ENCODE measurements around the gene REEP3. TPM values are rescaled to one million over a fixed set of nuclear protein-coding genes. Genes with fewer than 3 reads are reported as not detected.

Gene REEP3
- total and polyA plus RNA-seq, 2 experiments from 2014 or later = 43.1 to 73.6 TPM

DNA sequence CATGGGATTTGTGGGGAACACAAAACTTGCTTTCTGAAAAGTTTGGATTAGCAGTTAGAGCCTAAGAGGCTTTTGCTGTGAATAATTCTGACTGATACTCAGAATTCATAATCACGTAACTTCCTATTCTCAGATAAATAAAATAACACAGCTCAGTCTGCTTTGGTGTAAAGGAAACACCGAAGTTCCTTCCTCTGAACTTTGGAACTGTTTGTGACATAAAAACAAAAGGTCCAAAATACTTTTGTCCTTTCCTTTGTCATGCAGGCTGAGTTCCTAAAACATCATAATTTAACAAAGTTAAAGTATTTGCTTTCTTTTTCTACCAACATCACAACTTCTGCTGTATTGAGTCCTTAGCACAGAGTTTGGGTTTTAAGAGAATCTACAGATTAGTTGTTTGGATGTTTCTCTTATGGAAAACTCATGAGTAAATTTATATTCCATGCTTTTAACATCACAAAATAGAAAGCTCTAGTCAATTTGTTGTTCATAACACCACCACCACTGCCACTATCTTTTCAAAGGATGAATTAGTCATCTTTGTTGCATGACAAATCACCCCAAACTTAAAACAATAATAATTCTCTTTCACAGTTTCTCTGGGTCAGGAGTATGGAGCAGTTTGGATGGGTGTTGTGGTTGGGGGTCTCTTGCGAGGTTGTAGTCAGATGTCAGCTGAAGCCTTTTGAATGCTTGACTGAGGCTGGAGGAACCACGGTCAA, 123.4 kb downstream of the REEP3 start:
- no peak overlapping the region for H2AFZ ChIP-seq
- 85% methylated on average over 4 of the region's 4 CpGs for WGBS (ENCODE audit: low lambda C conversion rate, missing lambda C conversion rate)
- H3K4me3 ChIP-seq = no peak overlapping the region

DNA sequence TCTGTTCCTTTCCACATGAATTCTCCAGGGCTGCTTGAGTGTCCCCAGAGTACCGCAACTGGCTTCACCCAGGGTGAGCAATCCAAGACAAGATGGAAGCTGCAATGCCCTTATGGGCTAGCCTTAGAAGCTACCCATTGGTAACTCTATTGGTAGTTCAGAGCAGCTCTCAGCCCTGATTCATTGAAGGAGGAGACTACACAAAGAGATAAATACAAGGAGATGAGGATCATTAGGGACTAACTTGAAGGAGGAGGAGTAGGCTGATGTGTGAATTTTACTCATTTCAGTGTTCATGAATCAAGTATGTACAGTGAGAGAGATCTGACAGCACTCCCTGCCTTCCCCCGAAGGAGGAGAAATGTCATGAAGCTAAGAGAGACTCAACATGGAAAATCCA, 124.0 kb downstream of the REEP3 start:
- 94% methylated on average over 2 of the region's 2 CpGs for WGBS (ENCODE audit: low lambda C conversion rate, missing lambda C conversion rate)
- no peaks in the 10 kb centered on the region for H3K79me2 ChIP-seq
- TF ChIP-seq EZH2 (IDR thresholded peaks at IDR 0.05; ENCODE audit: borderline replicate concordance) (no peak), EZH2phosphoT487 (IDR thresholded peaks at IDR 0.05; ENCODE audit: low read depth, severe bottlenecking, unreplicated experiment) (no peak)
- TF ChIP-seq, protein P1, sequence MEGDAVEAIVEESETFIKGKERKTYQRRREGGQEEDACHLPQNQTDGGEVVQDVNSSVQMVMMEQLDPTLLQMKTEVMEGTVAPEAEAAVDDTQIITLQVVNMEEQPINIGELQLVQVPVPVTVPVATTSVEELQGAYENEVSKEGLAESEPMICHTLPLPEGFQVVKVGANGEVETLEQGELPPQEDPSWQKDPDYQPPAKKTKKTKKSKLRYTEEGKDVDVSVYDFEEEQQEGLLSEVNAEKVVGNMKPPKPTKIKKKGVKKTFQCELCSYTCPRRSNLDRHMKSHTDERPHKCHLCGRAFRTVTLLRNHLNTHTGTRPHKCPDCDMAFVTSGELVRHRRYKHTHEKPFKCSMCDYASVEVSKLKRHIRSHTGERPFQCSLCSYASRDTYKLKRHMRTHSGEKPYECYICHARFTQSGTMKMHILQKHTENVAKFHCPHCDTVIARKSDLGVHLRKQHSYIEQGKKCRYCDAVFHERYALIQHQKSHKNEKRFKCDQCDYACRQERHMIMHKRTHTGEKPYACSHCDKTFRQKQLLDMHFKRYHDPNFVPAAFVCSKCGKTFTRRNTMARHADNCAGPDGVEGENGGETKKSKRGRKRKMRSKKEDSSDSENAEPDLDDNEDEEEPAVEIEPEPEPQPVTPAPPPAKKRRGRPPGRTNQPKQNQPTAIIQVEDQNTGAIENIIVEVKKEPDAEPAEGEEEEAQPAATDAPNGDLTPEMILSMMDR (IDR thresholded peaks at IDR 0.05; ENCODE audit: poor library complexity) = no peak
- no peak for DNase-seq (ENCODE audit: low spot score)
- no peaks in the 10 kb centered on the region for H4K20me1 ChIP-seq (ENCODE audit: insufficient read depth, poor library complexity, severe bottlenecking)
- H3K27ac ChIP-seq = no peak overlapping the region
- no peak overlapping the region for H3K4me2 ChIP-seq
- no peaks in the 10 kb centered on the region for H3K4me1 ChIP-seq (ENCODE audit: insufficient read depth)
- no peak overlapping the region for H3K4me3 ChIP-seq
- no peak overlapping the region for H2AFZ ChIP-seq
- H3K36me3 ChIP-seq (replicated peaks; ENCODE audit: insufficient read depth, low read depth) = no peaks in the 10 kb centered on the region
- H3K27me3 ChIP-seq = no peaks in the 10 kb centered on the region
- H3K9me2 ChIP-seq (replicated peaks; ENCODE audit: insufficient read depth) = no peaks in the 10 kb centered on the region
- H3K9me3 ChIP-seq (ENCODE audit: low read depth) = no peaks in the 10 kb centered on the region

More for the DNA sequence above, 123.4 kb downstream of the REEP3 start:
- no peak for TF ChIP-seq EZH2phosphoT487 (IDR thresholded peaks at IDR 0.05; ENCODE audit: low read depth, severe bottlenecking, unreplicated experiment)
- TF ChIP-seq EZH2 (IDR thresholded peaks at IDR 0.05; ENCODE audit: borderline replicate concordance) = no peak
- no peak for DNase-seq (ENCODE audit: low spot score)
- Histone ChIP-seq H3K4me1 (ENCODE audit: insufficient read depth) (no peaks in the 10 kb centered on the region), H3K27ac (no peak overlapping the region), H3K4me2 (no peak overlapping the region), H4K20me1 (ENCODE audit: insufficient read depth, poor library complexity, severe bottlenecking) (no peaks in the 10 kb centered on the region), H3K27me3 (no peaks in the 10 kb centered on the region), H3K9me2 (replicated peaks; ENCODE audit: insufficient read depth) (no peaks in the 10 kb centered on the region), H3K9me3 (ENCODE audit: low read depth) (no peaks in the 10 kb centered on the region), H3K36me3 (replicated peaks; ENCODE audit: insufficient read depth, low read depth) (no peaks in the 10 kb centered on the region), H3K79me2 (no peaks in the 10 kb centered on the region)

DNA sequence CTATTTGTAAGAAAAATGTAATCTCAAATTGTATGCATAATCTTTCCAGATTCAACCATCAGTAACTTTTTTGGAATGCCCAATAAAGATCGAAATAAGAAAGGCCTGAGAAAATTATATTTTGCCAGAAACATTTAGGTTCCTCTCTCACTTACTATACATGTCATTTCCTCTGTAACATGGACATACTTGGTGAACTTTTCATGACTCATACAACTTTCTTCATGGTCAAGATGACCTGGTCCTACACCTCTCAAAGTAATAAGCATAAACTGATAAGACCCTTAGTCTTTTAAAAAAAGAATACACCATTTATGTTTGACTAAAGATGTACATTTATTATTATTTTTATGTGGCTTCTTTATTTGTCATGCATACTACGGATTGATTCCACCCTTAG, 125.3 kb downstream of the REEP3 start:
- Histone ChIP-seq H3K36me3 (replicated peaks; ENCODE audit: insufficient read depth, low read depth) (no peaks in the 10 kb centered on the region), H3K79me2 (no peaks in the 10 kb centered on the region), H3K4me3 (no peak overlapping the region), H3K4me1 (ENCODE audit: insufficient read depth) (no peaks in the 10 kb centered on the region), H3K9me2 (replicated peaks; ENCODE audit: insufficient read depth) (no peaks in the 10 kb centered on the region), H2AFZ (no peak overlapping the region), H3K27ac (no peak overlapping the region), H4K20me1 (ENCODE audit: insufficient read depth, poor library complexity, severe bottlenecking) (no peaks in the 10 kb centered on the region), H3K4me2 (no peak overlapping the region), H3K27me3 (no peaks in the 10 kb centered on the region), H3K9me3 (ENCODE audit: low read depth) (no peaks in the 10 kb centered on the region)
- 91% methylated on average over 2 of the region's 2 CpGs for whole genome bisulfite sequencing (ENCODE audit: low lambda C conversion rate, missing lambda C conversion rate)
- DNase-seq (ENCODE audit: low spot score) = no peak
- TF ChIP-seq, protein P1 (IDR thresholded peaks at IDR 0.05; ENCODE audit: poor library complexity) = no peak
- TF ChIP-seq EZH2 (IDR thresholded peaks at IDR 0.05; ENCODE audit: borderline replicate concordance) (no peak), EZH2phosphoT487 (IDR thresholded peaks at IDR 0.05; ENCODE audit: low read depth, severe bottlenecking, unreplicated experiment) (no peak)

DNA sequence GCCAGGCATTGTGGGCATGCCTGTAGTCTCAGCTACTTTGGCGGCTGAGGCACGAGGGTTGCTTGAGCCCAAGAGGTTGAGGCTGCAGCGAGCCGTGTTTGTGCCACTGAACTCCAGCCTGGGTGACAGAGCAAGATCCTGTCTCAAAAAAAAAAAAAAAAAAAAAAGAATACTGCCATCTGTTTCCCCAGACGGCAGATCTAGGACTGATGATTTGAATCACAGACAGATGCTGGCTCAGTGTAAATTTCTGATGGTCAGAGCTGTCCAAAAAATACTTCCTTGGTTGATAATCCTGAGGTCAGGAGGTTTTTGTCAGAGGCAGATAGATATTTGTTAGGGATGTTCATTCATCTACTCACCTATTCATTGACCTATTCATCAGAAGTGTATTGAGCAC, 130.7 kb downstream of the REEP3 start:
- 73% methylated on average over 5 of the region's 5 CpGs for WGBS (ENCODE audit: low lambda C conversion rate, missing lambda C conversion rate)
- H3K36me3 ChIP-seq (replicated peaks; ENCODE audit: insufficient read depth, low read depth) = no peaks in the 10 kb centered on the region
- TF ChIP-seq, protein P1 (IDR thresholded peaks at IDR 0.05; ENCODE audit: poor library complexity) = no peak
- TF ChIP-seq EZH2phosphoT487 (IDR thresholded peaks at IDR 0.05; ENCODE audit: low read depth, severe bottlenecking, unreplicated experiment) (no peak), EZH2 (IDR thresholded peaks at IDR 0.05; ENCODE audit: borderline replicate concordance) (no peak)

More for the DNA sequence above, 130.7 kb downstream of the REEP3 start:
- H3K4me1 ChIP-seq (ENCODE audit: insufficient read depth) = no peaks in the 10 kb centered on the region
- H3K9me3 ChIP-seq (ENCODE audit: low read depth) = no peaks in the 10 kb centered on the region
- H4K20me1 ChIP-seq (ENCODE audit: insufficient read depth, poor library complexity, severe bottlenecking) = no peaks in the 10 kb centered on the region
- no peaks in the 10 kb centered on the region for H3K27me3 ChIP-seq
- H3K4me3 ChIP-seq = no peak overlapping the region
- H2AFZ ChIP-seq = no peak overlapping the region
- H3K4me2 ChIP-seq = no peak overlapping the region
- no peaks in the 10 kb centered on the region for H3K9me2 ChIP-seq (replicated peaks; ENCODE audit: insufficient read depth)
- no peaks in the 10 kb centered on the region for H3K79me2 ChIP-seq
- no peak overlapping the region for H3K27ac ChIP-seq
- no peak for DNase-seq (ENCODE audit: low spot score)
